Activated CD4-positive, alpha-beta T cell treated with anti-CD3 and anti-CD28 coated beads, Interleukin-2, Interleukin-6, amounts not matched to agents 100 ng/mL and 50 ng/mL, durations not matched to agents 16 hours and 8 hours (primary cell): Measurements from ENCODE around the gene RCN1.
"Not testable (repeated sequence)": the region's sequence is repeated elsewhere in the genome, so short reads cannot be mapped to it uniquely, and the experiment has no call there.

Experiments
- DNase-seq: peaks from one replicate; pipeline ENCODE4 v3.0.0-alpha.2; 2020

RCN1 gene

DNA sequence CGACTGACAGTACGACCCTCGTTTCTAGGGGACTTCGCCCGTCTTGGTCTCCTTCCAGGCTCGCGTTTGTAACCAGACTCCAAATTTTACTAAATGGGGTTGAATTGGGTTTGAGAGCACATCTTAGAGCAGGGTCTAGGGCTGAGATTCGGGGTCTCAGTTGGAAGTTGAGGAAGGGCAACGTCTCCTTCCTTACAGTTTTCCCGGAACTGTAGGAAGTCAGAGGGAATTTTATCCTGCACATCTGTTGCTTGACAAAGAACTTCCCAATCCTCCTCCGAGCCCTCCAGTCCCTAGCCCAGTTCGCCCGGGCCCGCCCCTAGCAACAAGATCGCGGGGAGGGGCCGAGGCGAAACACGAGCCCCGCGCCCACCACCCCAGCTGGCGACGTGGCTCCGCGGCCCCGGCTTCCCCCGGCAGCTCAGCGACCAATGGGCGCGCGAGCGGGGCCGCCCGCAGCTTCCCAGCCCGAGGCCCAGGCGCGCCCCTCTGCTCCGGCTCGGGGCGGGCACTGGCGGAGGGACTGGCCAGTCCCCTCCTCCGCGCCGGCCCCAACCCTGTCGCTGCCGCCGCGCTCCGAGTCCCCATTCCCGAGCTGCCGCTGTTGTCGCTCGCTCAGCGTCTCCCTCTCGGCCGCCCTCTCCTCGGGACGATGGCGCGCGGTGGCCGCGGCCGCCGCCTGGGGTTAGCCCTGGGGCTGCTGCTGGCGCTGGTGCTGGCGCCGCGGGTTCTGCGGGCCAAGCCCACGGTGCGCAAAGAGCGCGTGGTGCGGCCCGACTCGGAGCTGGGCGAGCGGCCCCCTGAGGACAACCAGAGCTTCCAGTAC lies at the start of gene RCN1:
Gene RCN1 (plus strand): TSS at position 530 of the 826 bp plus-strand sequence. CDS start 123 bp downstream, at position 653.
- peak; percentile 60 for DNase-seq

DNA sequence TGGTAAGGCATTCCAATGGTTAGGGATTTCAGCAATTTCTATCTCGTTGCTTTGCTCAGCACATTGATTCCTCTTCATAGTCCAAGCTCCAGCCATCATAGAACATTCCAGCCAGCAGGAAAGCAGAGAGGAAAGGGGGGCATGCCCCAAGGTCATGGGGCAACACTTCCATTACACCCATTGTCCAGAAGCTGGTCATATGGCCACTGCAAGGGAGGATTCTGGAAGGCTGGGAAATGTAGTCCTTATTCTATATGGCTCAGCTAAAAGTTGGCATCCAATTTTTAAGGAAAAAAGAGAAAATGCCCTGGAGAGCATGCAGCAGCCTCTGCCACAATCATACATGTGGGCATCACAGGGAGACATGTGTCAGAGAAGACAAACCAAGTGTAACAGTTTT lies 47.1 kb upstream of the RCN1 start:
- DNase-seq: no peak

DNA sequence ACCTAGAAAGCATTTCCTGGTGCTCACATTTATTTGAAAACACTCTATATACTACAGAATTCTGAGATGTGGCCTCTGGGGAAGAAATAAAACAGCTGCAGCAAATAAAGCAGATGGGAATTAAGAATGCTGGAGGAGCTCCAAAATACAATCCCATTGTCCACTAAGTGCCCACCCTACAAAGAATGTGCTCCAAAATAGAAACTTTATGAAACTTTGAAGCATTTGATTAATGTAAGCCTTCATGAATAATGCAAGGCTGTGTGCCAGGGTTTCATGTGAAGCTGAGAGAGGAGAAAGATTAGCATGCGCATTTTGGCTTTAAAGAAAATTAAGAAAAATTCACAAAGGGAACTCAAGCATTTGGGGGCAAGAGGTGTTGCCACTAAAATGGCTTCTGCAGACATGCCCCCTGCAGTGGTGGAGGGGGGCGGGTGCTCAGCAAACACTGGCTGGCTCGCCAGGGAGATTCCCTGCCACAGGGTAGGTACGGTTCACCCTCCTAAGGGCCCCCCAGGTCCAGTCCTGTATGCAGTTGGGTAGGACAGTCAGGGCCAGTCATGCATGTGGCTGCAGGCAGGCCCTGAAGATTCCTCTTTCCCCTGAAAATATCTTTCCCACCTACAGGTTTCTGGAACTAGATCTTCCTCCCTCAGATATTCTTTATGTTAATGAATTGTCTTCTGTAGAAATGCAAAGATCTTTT lies 46.6 kb upstream of the RCN1 start:
- DNase-seq: no peak

DNA sequence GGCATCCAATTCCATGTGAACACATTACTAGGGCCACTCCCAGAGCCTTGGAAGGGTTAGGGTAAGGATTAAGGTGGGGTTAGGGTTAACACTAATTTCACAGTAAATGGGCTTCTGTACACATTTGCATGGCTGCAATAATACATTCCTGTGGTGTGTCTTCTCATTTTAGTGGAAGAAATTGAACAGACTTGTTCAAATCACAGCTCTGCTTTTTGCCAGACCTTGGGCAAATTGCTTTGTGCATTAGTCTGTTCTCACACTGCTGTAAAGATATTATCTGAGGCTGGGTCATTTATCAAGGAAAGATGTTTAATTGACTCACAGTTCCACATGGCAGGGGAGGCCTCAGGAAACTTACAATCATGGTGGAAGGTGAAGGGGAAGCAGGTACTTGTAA lies 45.4 kb upstream of the RCN1 start:
- DNase-seq: no peak

DNA sequence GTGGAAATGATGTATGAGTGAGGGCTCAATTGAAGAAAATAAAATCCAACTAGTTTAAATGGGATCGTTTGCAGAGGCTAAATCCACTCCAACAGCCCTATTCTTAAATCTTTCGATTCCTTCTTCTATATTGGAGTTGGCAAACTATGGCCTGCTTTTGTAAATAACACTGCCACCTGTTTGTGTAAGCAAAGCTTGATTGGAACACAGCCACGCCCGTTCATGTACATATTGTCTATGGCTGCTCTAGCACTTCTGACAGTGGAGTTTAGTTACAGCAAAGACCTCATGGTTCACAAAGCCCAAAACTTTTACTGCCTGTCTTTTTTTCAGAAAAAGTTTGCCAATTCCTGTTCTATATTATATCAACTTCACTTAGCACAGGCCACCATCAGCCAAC lies 40.6 kb upstream of the RCN1 start:
- no peak for DNase-seq

DNA sequence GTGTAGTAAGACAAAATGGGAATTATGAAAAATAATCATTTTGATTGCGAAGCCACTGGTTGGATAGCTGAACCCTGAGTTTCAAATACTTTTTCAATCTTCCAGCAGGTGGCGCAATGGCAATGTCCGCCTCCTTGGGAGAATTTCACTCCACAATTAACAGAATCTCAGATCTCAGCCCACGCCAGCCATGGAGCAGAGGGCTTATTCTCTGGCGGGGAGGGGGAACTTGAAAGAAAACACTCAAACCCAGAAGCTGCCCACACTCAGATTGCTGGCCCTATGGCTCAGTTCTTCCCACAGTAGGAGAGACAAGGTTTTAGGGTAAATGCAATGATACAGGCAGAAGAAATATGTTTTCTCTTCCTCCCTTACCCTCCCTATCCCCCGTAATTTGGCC lies 38.7 kb upstream of the RCN1 start:
- DNase-seq: peak; percentile 65

DNA sequence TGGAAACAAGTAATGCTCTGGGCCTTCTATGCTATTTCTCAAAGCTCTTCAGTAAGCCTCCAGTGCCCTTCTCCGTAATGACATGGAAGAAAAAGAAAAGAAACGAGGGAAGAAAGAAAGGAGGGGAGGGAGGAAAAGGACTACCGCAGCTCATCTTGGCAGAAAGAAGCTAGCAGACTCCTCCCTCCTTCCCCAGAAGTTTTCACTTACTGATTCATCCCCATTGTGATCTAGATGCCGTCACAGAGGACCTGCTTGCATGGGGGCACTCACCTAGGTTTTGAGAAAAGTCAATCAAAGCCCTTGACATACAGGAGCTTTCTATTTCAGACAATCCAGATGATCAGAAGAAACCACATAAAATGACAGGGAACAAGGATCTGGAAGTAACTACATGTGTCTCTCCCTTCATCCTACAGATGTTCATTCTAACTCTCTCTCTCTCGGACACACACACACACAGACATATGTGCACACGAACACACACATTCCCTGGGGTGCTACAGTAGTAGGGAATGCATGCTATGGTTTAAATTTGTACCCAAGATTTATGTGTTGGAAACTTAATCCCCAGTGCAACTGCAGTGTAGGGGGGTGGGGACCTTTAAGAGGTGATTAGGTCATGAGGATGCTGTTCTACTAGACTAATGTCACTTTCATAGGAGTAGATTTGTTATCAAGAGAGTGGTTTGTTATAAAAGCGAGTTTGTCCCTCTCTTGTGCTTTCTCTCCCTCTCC lies 37.6 kb upstream of the RCN1 start:
- no peak for DNase-seq

DNA sequence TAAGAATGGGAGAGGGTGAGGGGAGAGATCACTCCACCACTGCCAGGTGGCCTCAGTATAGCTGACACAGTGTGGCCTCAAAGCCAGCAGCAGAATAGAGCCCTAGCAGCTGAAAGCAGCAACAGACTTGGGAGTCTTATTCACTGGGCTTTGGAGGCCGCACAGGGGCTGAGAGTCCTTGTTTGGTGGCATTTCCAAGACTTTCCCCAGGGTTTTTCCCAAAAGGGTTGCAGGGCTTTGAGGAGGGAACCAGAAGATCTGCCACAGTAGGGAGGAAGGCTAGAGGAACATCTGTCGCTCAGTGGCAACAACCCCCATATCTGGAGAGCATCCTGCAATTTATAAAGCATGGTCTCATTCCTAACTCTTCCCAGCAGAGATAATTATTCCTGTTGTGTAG lies 35.0 kb upstream of the RCN1 start:
- DNase-seq: no peak

DNA sequence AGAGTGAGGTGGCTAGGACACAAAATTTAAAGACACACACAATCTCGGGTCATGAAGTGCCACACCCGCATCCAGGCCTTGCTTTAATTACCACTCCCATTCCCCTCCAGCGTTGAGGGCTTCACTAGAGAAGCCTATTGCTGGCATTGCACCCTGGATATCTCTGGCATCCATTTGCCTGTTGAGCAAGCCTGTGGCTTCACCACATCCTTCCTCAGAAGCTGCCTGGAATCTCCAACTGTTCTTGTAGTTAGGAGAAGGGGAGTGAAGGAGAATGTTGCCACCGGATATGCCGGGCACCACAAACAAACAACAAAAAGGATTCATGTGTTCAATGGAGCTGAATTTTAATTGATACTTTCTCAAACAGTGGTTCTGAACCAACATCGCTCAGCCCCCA lies 34.4 kb upstream of the RCN1 start:
- DNase-seq: no peak

DNA sequence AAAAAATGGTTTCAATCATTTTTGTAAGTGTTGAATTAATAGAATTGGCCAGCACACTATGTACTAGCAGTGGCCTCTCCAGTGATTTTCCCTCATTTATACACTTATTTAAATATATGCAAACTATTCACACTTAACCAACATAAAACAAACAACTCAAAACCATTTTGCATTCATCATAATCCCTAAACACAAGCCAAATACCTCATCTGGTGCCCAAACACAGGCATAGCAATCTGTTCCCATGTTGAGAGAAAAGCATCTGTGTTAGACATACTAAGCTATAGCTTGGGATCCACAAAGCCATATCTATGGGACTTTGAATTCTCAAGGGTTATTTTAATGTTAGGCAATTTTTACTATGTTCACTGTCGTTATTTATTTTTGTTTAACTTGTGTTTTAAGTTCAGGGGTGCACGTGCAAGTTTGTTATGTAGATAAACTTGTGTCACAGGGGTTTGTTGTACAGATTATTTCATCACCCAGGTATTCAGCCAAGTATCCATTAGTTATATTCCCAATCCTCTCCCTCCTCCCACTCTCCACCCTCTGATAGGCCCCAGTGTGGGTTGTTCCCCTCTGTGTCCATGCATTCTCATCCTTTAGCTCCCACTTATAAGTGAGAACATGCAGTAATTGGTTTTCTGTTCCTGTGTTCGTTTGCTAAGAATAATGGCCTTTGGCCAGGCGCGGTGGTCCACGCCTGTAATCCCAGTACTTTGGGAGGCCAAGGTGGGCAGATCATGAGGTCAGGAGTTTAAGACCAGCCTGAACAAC lies 31.0 kb upstream of the RCN1 start:
- DNase-seq: no peak

DNA sequence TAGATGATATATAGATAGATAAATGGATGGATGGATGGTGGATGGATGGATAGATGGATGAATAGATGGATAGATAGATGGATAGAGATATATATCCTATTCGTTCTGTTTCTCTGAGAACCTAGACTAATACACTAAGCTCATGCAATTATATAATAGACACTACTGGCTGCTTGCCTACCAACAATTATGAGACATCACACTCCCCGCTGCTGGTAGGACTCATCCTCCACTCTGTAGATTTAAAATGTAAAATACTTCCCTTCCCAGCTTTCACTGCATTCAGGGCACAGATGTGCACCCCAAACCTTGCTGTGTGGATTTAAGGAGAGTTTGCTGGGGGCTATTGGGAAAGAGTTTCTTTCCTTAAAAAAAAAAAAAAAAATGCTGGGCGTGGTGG lies 28.3 kb upstream of the RCN1 start:
- no peak for DNase-seq

DNA sequence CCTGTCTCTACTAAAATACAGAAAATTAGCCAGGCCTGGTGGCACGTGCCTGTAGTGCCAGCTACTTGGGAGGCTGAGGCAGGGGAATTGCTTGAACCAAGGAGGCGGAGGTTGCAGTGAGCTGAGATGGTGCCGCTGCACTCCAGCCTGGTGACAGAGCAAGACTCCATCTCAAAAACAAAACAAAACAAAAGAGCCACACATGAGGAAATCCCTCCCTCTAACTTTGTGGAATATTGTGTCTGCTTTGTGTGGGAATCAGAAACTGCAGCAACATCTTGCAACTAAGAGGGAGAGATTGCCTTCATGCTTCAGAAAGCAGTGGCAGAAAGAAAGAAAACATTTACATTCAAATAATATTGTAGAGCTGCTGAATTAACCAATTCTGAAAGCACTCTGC lies 27.8 kb upstream of the RCN1 start:
- DNase-seq: not testable (repeated sequence)

DNA sequence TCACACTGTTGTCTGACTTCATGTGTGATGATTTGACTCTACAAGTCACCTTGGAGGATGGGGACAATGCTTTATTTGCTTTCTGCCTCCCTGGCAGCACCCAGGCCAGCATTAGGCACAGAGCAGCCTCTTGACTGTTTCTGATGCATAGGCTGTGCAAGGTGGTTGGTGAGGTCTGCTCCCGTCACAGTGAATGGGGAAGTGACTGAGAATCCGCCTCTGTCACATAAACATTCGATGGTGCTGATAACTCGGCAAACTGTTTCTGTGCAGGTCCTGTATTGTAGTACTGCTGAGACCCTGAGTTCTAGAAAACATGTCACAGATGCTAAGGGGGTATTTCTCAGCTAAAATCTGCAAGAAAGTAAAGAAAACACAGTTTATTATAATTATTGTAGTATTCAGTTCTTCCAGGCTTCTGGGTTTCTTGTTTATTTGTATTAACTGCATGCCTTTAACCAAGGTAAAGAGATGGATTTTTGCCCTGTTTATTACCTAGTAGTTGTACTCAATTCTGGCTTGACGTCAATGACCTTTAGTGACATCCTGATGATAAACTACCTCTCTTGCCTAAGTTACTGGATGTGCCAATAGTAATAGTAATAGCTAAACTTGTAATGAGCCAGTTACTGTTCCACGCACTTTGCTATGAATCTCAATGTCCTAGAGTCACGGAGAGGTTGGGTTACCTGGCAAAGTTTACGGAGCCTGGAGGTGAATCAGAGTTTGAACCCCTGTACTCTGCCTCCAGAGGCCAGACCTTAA lies 24.8 kb upstream of the RCN1 start:
- DNase-seq: no peak

DNA sequence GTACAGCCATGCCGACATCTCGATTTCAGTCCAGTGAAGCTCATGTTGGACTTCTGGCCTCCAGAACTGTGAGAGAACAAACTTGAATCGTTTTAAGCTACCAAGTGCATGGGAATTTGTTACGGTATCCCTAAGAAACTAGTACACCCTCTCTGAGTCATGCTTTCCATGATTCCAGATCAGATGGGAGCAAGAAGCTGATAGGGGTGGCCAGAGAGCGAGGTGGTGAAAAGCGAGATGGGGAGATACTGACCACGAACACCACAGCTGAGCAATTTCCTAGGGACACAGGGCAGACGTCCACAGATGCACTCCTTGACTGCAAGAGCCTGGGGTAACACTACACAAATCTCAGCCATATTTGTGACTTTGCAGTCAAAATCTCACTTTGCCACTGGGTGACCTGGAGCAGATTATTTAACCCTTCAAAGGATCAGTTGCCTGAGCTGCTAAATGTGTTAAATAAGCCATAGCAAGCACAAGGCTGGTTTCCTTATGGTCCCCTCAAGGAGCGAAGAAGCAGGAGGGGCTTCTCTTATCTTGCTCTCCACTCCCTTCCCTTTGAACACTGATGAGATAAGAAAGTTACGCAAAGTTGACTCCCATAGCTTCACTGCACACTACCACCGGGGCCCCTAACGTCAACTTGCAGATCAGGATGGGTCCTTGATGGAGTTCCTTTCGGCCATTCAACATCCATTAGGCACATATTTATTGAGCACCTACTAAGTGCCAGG lies 22.6 kb upstream of the RCN1 start:
- no peak for DNase-seq

DNA sequence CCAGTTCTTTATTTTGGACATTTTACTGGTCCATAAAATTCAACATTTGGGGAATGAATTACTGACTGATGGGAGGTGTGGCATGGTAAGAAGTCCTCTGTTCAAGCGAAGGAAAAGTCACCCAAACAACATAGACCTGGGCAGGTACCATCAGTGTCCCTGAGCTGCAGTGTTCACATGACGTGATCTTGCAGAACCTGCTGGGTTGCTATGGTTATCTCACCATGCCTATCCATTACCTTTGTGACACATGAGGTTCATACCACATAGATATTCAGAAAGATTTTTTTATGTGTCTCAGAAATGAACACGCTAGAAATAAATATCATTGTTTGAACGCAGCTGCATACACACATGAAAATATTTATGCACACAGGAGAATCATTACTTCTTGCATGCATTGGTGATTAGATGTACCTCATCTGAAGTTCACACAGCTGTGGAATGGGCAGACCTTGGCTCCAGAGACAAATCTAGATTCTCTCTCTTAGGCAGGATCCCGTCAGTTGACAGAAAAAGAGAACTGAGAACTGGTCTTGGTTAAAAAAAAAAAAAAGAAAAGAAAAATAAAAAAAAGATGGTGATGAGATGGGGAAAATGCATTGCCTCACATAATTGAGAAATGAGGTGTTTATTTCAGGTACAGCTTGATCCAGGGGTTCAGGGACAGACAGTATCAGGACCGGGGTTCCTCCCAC lies 21.4 kb upstream of the RCN1 start:
- DNase-seq: no peak

DNA sequence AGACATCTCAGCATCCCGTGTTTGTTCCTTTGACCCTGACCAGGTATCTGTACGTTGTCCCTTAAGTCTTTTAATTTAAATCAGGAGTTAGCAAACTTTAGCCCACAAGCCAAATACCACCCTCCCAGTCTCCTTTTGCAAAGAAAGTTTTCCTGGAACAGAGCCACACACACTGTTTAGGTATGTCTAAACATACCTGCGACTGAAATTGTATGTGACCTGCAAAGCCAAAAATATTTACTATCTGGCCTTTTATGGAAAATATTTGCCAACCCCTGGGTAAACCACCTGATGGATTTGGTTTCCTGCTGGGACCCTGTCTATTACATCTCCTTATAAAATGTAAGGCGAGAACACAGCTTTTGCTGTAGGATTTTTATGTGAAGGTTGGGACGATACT lies 20.2 kb upstream of the RCN1 start:
- no peak for DNase-seq

DNA sequence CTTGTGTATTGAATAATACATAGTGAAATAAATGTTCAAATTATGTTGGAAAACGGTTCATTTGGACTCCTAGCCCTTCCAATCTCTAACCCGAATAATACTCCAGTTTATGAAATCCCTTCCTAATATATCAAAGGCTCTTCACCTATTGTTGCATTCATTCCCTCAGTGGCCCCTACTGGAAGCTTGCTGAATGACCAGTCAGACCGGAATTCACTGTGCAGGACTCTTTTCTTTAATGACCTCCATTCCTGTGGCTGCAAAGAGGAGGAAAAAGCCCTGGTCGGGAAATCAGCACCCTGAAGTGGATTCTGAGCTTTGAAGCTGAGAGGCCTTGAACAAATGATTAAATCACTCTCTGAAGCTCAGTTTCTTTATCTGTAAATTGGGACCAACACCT lies 19.1 kb upstream of the RCN1 start:
- no peak for DNase-seq

DNA sequence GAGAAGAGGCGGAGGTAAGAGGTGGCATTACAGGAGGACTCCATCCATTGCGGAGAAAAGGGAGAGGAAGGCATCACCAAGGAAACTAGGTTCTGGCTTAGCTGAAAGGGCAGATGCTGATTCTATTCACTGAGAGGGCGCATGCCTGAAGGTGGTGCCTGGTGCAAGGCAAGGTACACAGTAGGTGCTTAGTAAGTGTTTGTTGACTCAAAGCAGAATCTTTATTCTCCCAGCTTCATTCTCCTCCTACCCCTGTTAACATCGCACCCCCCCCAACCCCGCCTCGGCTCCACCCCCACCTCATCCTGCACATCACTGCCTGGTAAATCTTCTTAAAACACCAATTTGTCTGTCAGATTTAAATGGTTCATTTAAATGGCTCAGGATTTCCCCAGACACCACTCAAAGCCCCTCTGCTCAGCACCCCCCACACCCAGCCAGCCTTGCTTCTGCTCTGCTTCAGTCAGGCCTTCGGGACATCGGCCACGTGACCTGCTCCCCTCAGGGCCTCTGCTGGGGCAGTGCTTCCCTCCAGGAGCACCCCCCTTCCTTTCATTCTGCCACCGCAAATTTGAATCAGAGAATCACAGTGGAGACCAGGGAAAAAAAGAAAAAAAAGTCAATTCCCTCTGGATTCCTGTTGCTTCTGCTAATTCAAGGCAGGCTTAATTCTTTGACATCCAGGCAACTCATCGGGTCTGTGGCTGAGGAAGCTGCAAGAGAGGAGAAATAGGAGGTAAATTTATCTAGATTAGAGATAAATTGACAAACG lies 17.8 kb upstream of the RCN1 start:
- DNase-seq: no peak

DNA sequence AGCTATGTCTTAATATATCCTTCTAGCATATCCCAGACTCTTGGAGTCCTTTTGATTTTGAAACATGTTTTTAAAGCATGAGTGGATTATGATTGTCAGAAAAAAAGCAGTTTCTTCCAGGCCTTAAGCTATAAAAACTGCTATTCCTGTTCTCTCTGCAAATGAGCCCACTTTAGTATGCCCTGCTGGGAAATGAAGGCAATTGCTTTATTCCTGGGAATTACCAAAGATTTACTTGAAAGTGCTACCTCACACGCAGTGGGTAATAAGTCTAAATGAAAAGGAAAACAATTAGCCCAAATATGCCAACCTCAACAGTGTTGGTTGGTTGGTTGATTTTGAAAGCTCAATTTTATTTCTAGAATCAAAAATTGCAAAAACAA lies 17.2 kb upstream of the RCN1 start:
- no peak for DNase-seq

DNA sequence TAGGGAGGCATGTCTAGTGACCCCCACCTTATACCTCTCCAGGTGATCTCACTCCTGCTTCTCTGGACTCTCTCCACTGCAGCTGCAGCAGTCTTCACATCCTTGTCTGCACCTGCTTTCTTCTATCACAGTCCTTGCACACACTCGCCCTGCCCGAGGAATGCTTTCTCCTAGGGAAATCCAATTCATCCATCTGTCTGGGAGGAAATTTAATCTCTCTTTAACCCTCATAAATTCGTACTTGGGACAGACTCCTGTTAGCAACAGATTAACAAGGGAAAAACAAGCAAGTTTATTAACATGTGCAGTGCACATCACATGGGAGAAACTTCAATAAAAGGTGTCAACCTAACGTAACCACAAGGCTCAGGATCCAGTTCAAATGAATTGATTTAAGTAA lies 11.3 kb upstream of the RCN1 start:
- DNase-seq: no peak
